Neural cell (in vitro differentiated cells): ENCODE measurements around the gene CGB3. TPM values are rescaled to one million over a fixed set of nuclear protein-coding genes. Genes with fewer than 3 reads are reported as not detected.

Experiments
- polyA plus RNA-seq: library from polyadenylated mRNA; depleted of rRNA; stranded (reverse); fragments of >200 nt; gene quantifications from 2 replicates; pipeline ENCODE4 v1.2.3, GENCODE V29; 2014
- small RNA-seq, 3 experiments: library from RNA; depleted of rRNA; stranded (forward); fragments of <200 nt; gene quantifications; one replicate each; pipeline ENCODE3, GENCODE V24; 2012

CGB3 gene
- polyA plus RNA-seq, 1 donor from 2014 or later: not detected

Small RNAs within 50 kb of the gene (small RNA-seq; reads per million reads assigned to genes)
- gene MIR6798: 0 to 0.52 (median 0) reads per million in 3 experiments

Other genes with a start within 250 kb of the CGB3 start
- gene BCAT2, start 213.3 kb downstream of the CGB3 start, polyA plus RNA-seq: 19.5 and 28.5 TPM in 2 replicates
- gene HSD17B14, start 187.8 kb downstream of the CGB3 start, polyA plus RNA-seq: 0.40 and 0.44 TPM in 2 replicates
- gene PLEKHA4, start 155.7 kb downstream of the CGB3 start, polyA plus RNA-seq: not detected in 2 replicates
- 73.3 and 73.6 TPM in 2 replicates for gene PPP1R15A, start 151.9 kb downstream of the CGB3 start, polyA plus RNA-seq
- gene TULP2, start 125.6 kb downstream of the CGB3 start, polyA plus RNA-seq: not detected in 2 replicates
- gene NUCB1, start 124.0 kb downstream of the CGB3 start, polyA plus RNA-seq: 80.0 and 83.7 TPM in 2 replicates
- gene DHDH, start 90.6 kb downstream of the CGB3 start, polyA plus RNA-seq: 1.4 and 4.8 TPM in 2 replicates
- gene BAX, start 69.5 kb downstream of the CGB3 start, polyA plus RNA-seq: 71.9 and 90.3 TPM in 2 replicates
- gene FTL, start 59.0 kb downstream of the CGB3 start, polyA plus RNA-seq: 886 and 909 TPM in 2 replicates
- gene GYS1, start 31.0 kb downstream of the CGB3 start, polyA plus RNA-seq: 12.9 and 25.7 TPM in 2 replicates
- 172 and 184 TPM in 2 replicates for gene RUVBL2, start 30.4 kb downstream of the CGB3 start, polyA plus RNA-seq
- not detected in 2 replicates for gene LHB, start 7.2 kb downstream of the CGB3 start, polyA plus RNA-seq
- gene CGB2, start 7.6 kb upstream of the CGB3 start, polyA plus RNA-seq: not detected in 2 replicates
- not detected in 2 replicates for gene CGB1, start 12.6 kb upstream of the CGB3 start, polyA plus RNA-seq
- gene CGB5, start 19.5 kb upstream of the CGB3 start, polyA plus RNA-seq: not detected in 2 replicates
- gene CGB8, start 24.8 kb upstream of the CGB3 start, polyA plus RNA-seq: not detected in 2 replicates
- gene CGB7, start 33.4 kb upstream of the CGB3 start, polyA plus RNA-seq: not detected in 2 replicates
- gene NTF4, start 40.5 kb upstream of the CGB3 start, polyA plus RNA-seq: not detected in 2 replicates
- gene KCNA7, start 48.4 kb upstream of the CGB3 start, polyA plus RNA-seq: not detected in 2 replicates
- 721 and 833 TPM in 2 replicates for gene SNRNP70, start 61.1 kb upstream of the CGB3 start, polyA plus RNA-seq
- gene LIN7B, start 90.0 kb upstream of the CGB3 start, polyA plus RNA-seq: 88.7 and 99.0 TPM in 2 replicates
- gene C19orf73, start 94.8 kb upstream of the CGB3 start, polyA plus RNA-seq: 5.7 and 8.4 TPM in 2 replicates
- 73.0 and 80.7 TPM in 2 replicates for gene PPFIA3, start 95.2 kb upstream of the CGB3 start, polyA plus RNA-seq
- gene HRC, start 131.1 kb upstream of the CGB3 start, polyA plus RNA-seq: 1.0 TPM in 1 of 2 replicates, not detected in the other
- gene TRPM4, start 133.5 kb upstream of the CGB3 start, polyA plus RNA-seq: 40.0 and 42.5 TPM in 2 replicates